Spinal cord (tissue), 10 donors: ENCODE measurements around the gene LRRC14B. TPM values are rescaled to one million over a fixed set of nuclear protein-coding genes. Genes with fewer than 3 reads are reported as not detected.
A peak's percentile ranks its signal among the peaks of the same experiment; 100 is the strongest.
"Not testable (repeated sequence)": the region's sequence is repeated elsewhere in the genome, so short reads cannot be mapped to it uniquely, and the experiment has no call there.

Experiments
- DNase-seq, 6 donors: peaks; one replicate each; pipeline versions ENCODE4 v3.0.0 to v3.0.0-alpha.2; 2013 to 2015; ENCODE audit warnings: low spot score in 6 of 6, low read depth in 4 of 6
- H3K27ac ChIP-seq: one replicate; pipeline ENCODE4 v1.5.1; 2013; ENCODE audit warnings: low read depth, low read length, control low read depth
- H3K27me3 ChIP-seq: one replicate; pipeline ENCODE4 v1.6.1; 2013; ENCODE audit warnings: low read length; ENCODE audit not compliant: control insufficient read depth, insufficient read depth
- H3K36me3 ChIP-seq: one replicate; pipeline ENCODE4 v1.6.1; 2013; ENCODE audit warnings: low read length; ENCODE audit not compliant: control insufficient read depth, insufficient read depth
- H3K4me1 ChIP-seq: one replicate; pipeline ENCODE4 v1.6.1; 2013; ENCODE audit warnings: low read length; ENCODE audit not compliant: control insufficient read depth, insufficient read depth
- H3K4me3 ChIP-seq: one replicate; pipeline ENCODE4 v1.5.1; 2013; ENCODE audit warnings: low read depth, low read length, control low read depth
- H3K9me3 ChIP-seq: one replicate; pipeline ENCODE4 v1.6.1; 2013; ENCODE audit warnings: low read length; ENCODE audit not compliant: control insufficient read depth, insufficient read depth
- WGBS: methylation state at CpG from one replicate; pipeline ENCODE4 v1.1.5; 2013; ENCODE audit warnings: missing lambda C conversion rate; ENCODE audit not compliant: insufficient coverage; 5-methylcytosine and 5-hydroxymethylcytosine counted together
- polyA plus RNA-seq, 2 donors: library from polyadenylated mRNA; unstranded; fragments of 120-200 nt; gene quantifications; one replicate each; pipeline ENCODE4 v1.2.1, GENCODE V29; 2013; ENCODE audit not compliant: insufficient read length in 2 of 2
- total RNA-seq, 2 donors: library from RNA; depleted of rRNA in 1 of 2; stranded (reverse); fragments of 120-200 nt in 1 of 2; fragments of >200 nt in 1 of 2; gene quantifications; one replicate each; pipeline versions ENCODE4 v1.2.3 to v1.2.4, GENCODE V29; 2013 to 2014
- donor health status: healthy.

LRRC14B gene
- total and polyA plus RNA-seq, 4 donors: 0.39 to 2.7 (median 1.1) TPM

DNA sequence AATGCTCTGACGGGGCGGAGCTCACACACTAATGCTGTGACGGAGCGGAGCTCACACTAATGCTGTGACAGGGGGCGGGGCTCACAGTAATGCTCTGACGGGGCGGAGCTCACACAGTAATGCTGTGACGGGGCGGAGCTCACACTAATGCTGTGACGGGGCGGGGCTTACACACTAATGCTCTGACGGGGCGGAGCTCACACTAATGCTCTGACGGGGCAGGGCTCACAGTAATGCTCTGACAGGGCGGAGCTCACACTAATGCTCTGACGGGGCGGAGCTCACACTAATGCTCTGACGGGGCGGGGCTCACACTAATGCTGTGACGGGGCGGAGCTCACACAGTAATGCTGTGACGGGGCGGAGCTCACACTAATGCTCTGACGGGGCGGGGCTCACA lies 26.5 kb upstream of the LRRC14B start:
- H3K4me1 ChIP-seq: peaks cover 21% of the 10 kb centered on the region
- not testable (repeated sequence) for H3K27ac ChIP-seq, H3K27me3 ChIP-seq, H3K4me3 ChIP-seq, DNase-seq, H3K9me3 ChIP-seq
- WGBS: 97% methylated on average over 24 of the region's 25 CpGs
- H3K36me3 ChIP-seq: peaks cover 41% of the 10 kb centered on the region

DNA sequence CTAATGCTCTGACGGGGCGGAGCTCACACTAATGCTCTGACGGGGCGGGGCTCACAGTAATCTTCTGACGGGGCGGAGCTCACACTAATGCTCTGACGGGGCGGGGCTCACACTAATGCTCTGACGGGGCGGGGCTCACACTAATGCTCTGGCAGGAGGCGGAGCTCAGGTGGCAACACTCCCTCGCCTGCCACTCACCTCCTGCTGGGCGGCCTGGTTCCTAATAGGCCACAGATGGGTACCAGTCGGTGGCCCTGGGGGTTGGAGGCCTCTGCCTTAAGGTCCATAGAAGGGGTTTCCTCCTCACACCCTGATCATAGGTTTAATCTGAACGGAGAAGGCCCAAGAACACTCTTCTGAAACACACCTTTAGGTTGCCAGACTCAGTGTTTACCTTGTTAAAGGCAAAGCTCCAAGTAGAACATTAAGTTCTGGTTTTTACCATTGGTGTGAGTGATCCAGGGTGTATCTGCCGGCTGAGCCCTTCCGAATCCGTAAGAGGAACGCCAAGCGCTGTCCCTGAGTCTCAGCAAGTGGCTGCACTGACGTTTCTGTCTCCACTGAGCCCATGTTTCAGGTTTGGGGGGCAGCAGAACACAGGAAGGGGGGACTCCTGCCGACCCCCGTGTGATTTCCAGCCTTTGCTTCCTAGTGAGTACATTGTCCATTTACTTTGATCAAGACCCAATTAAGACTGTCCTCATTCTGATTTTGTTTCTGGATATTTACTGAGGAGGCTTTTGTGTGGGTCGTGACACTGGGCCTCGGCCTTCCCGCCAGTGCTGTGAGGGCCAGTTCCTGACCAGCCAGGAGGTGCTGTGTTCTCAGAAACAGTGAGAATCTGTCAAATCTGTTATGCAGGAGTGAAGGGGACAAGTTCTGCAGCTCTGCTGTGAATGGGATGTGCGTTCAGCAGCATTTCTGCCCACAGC lies 24.6 kb upstream of the LRRC14B start:
- DNase-seq: no peak
- 82% methylated on average over 16 of the region's 27 CpGs for WGBS
- H3K4me1 ChIP-seq: peaks cover 32% of the 10 kb centered on the region

DNA sequence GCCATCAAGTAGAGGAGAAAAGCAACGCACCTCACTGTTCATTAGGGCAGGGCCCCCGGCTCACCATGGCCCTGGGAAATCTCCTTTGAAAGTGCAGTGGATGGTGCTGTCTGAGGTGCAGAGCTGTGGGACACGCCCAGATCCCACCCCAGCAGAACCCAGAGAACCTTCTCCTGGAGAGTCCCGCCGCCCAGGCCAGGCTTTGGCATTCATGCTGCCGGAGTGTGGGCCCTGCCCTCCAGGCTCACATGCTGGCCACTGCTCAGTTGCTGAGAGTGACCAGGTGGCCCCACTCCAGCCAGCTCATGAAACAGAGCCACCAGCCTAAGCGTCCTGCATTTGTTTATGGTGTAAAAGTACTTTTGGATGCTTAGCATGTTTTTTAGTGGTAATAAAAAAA lies 23.8 kb upstream of the LRRC14B start:
- no peaks in the 10 kb centered on the region for H3K9me3 ChIP-seq
- no peak overlapping the region for H3K4me3 ChIP-seq
- no peak overlapping the region for H3K27ac ChIP-seq
- peaks cover 35% of the 10 kb centered on the region for H3K36me3 ChIP-seq
- WGBS: 98% methylated on average over 5 of the region's 7 CpGs
- peaks cover 32% of the 10 kb centered on the region for H3K4me1 ChIP-seq
- no peak for DNase-seq
- no peaks in the 10 kb centered on the region for H3K27me3 ChIP-seq

More for the DNA sequence above, 24.6 kb upstream of the LRRC14B start:
- H3K27me3 ChIP-seq: no peaks in the 10 kb centered on the region
- no peak overlapping the region for H3K27ac ChIP-seq
- H3K36me3 ChIP-seq: peaks cover 35% of the 10 kb centered on the region
- H3K9me3 ChIP-seq: no peaks in the 10 kb centered on the region
- H3K4me3 ChIP-seq: no peak overlapping the region

DNA sequence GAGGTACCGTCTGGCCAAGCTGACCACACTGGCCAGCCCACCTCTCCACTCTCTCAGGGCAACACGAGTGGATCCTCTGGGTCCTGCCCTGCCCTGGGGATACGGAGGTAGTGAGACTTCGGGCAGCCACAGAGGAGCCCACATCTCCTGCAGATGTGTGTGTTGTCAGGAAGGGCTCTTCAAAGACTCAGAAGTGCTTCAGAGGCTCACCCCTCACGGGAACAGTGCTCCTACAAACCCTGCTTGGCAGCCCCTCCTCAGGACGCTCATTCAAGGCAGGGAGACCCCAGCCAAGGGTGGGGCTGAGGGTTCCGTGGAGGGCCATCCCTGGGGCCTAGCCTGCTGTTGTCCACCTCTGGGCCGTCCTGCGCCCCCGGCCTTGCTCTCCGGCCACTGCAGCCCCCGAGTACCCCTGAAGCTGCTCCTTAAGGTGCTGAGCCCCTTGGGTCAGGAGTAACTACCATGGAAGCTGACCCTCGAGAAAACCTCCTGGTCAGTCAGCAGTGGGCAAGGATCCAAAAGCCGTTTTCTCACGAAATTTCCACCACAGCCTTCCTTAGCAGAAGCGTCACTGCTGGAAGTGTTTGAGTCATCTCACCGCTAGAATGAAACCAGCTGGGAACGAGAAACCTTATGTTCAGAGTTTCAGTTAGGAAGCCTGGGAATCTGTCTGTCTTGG lies 23.2 kb upstream of the LRRC14B start:
- H3K4me3 ChIP-seq: no peak overlapping the region
- H3K36me3 ChIP-seq: peaks cover 35% of the 10 kb centered on the region
- H3K27ac ChIP-seq: no peak overlapping the region
- H3K27me3 ChIP-seq: no peaks in the 10 kb centered on the region
- peaks cover 32% of the 10 kb centered on the region for H3K4me1 ChIP-seq
- WGBS: 80% methylated on average over 10 of the region's 18 CpGs
- DNase-seq: peak in 2 of 6 donors; percentile 10 to 40
- H3K9me3 ChIP-seq: no peaks in the 10 kb centered on the region

DNA sequence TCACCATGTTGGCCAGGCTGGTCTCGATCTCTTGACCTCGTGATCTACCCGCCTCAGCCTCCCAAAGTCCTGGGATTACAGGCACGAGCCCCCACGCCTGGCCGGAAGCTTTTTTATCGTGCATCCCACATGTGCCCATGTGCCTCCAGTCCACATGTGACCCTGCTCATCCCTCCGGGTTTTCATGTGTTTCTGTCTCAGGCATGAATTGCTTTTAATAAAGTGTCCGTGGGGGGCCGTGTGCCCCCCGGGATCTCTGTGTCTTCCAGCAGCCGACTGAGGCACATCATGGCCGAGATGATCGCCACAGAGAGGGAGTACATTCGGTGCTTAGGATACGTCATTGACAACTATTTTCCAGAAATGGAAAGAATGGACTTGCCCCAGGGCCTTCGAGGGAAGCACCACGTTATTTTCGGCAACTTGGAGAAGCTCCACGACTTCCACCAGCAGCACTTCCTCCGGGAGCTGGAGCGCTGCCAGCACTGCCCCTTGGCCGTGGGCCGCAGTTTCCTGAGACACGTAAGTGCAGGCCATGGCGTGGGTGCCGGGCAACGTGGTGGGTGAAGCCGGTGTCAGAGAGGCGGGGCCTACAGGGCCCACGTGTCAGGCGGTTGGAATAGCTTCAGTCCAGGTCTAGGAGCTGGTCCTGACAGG lies 22.1 kb upstream of the LRRC14B start:
- H3K4me3 ChIP-seq: no peak overlapping the region
- 76% methylated on average over 31 of the region's 32 CpGs for WGBS
- no peak overlapping the region for H3K27ac ChIP-seq
- peaks cover 32% of the 10 kb centered on the region for H3K4me1 ChIP-seq
- no peaks in the 10 kb centered on the region for H3K9me3 ChIP-seq
- peak in 2 of 6 donors; percentile 5 to 29 for DNase-seq
- H3K36me3 ChIP-seq: peaks cover 41% of the 10 kb centered on the region
- H3K27me3 ChIP-seq: no peaks in the 10 kb centered on the region

DNA sequence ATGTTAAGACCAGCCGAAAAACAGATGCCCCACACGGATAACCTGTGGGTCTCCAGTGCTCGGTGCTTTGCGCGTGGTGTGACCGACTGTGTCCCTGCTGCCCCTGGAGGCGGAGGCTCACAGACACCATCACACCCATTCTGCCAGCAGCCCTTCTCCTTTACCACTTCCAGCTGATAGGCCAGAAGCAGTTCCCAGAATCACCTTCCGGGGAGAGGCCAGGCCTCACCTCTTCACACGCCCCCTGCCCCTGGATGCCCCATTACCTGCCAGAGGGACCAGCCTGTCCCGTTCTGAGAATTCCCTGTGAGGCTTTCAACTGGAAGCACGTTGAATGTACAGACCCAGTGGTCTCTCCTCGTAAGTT lies 21.6 kb upstream of the LRRC14B start:
- no peaks in the 10 kb centered on the region for H3K9me3 ChIP-seq
- peaks cover 32% of the 10 kb centered on the region for H3K4me1 ChIP-seq
- peaks cover 42% of the 10 kb centered on the region for H3K36me3 ChIP-seq
- H3K27me3 ChIP-seq: no peaks in the 10 kb centered on the region
- H3K27ac ChIP-seq: no peak overlapping the region
- WGBS: 92% methylated on average over 10 of the region's 12 CpGs
- DNase-seq: no peak
- H3K4me3 ChIP-seq: no peak overlapping the region

DNA sequence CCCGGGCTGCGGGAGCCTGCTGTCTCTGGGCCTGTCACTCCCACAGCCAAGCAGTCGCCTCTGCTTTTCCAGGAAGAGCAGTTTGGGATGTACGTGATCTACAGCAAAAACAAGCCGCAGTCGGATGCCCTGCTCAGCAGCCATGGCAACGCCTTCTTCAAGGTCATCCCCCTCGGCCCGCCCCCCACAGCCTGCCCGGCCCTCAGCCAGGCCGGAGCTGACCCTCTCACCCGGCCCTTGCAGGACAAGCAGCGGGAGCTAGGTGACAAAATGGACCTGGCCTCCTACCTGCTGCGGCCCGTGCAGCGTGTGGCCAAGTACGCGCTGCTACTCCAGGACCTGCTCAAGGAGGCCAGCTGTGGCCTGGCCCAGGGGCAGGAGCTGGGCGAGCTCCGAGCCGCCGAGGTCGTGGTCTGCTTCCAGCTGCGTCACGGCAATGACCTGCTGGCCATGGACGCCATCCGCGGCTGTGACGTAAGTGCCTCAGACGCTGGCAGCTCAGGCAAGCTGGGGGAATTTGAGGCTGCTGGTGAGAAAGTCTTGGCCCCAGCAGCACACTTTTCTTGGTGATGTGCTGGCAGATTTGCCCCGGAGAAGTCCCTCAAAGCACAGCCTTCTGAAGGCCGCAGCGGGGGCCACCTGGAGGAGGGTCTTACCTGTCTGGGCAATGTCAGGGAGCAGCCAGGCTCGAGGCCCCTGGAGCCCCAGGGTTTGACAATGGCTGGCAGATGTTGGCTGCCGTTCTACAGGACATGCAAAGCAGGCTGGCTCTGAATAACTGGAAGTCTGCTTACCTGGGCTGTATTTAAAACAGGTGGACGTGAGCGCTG lies 20.1 kb upstream of the LRRC14B start:
- no peaks in the 10 kb centered on the region for H3K27me3 ChIP-seq
- H3K4me3 ChIP-seq: no peak overlapping the region
- H3K4me1 ChIP-seq: peaks cover 32% of the 10 kb centered on the region
- peak in 1 of 6 donors; percentile 50 for DNase-seq
- H3K27ac ChIP-seq: no peak overlapping the region
- 53% methylated on average over 37 of the region's 37 CpGs for WGBS
- no peaks in the 10 kb centered on the region for H3K9me3 ChIP-seq
- H3K36me3 ChIP-seq: peaks cover 53% of the 10 kb centered on the region

DNA sequence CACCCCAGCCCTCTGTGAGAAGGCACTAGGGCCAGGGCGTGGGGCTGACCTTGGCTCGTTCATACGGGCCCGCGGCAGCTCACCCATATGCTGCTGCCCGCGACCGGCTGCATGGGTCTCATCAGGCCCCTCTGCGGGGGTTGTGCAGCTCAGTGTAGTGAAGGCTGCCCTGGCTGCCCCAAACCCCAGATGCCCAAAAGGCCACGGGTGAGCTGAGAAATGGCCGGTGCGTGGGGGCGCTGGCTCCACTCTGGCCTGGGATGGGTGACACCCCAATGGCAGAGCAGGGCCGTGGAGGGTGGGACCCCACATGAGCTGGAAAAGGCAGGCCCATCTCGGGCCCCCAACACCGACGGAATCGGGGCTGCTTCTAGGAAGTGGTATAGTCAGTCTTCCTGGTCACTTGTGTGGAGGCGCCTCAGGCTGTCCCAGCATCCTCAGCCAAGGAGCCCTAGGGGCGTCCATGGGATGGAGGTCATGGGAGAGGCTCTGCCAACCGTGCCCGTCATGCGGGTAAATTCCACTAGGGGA lies 19.4 kb upstream of the LRRC14B start:
- Histone ChIP-seq H3K36me3 (peaks cover 53% of the 10 kb centered on the region), H3K4me1 (peaks cover 32% of the 10 kb centered on the region), H3K9me3 (no peaks in the 10 kb centered on the region), H3K27me3 (no peaks in the 10 kb centered on the region), H3K4me3 (no peak overlapping the region), H3K27ac (no peak overlapping the region)
- 89% methylated on average over 23 of the region's 23 CpGs for WGBS
- DNase-seq: no peak

DNA sequence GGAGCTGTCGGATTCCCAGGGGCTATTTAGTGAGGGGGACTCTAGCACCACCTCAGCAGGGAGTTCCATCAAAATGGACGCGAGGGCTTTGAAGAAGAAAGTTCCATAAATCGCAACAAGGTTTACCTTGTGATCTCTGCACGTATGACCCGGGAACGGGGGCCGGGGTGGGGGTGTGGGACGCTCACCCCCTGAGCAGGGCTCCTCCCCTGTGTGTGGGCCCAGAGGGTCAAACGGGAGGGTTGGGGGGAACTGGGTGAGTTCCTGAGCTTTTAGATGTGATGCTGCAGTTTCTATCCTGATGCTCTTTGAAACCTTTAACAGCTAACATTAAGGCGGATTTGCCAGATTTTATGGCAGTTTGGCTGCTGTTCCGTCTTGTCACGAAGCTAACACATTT lies 18.9 kb upstream of the LRRC14B start:
- H3K27me3 ChIP-seq: no peaks in the 10 kb centered on the region
- H3K4me1 ChIP-seq: peaks cover 32% of the 10 kb centered on the region
- H3K36me3 ChIP-seq: peaks cover 53% of the 10 kb centered on the region
- H3K4me3 ChIP-seq: no peak overlapping the region
- 64% methylated on average over 12 of the region's 13 CpGs for WGBS
- DNase-seq: no peak
- no peak overlapping the region for H3K27ac ChIP-seq
- no peaks in the 10 kb centered on the region for H3K9me3 ChIP-seq
